Transverse colon (tissue), 4 donors: ENCODE results near the gene PCBD1. TPM values are rescaled to one million over a fixed set of nuclear protein-coding genes. Genes with fewer than 3 reads are reported as not detected.
A peak's percentile ranks its signal among the peaks of the same experiment; 100 is the strongest.

ENCODE experiments used
- DNase-seq: peaks from one replicate; pipeline ENCODE4 v3.0.0-alpha.2; 2019
- H3K27ac ChIP-seq, 4 donors: fragments of 200-600 bp; sonication (generic); 2 replicates each; pipeline ENCODE4 v1.5.1; 2016 to 2018; ENCODE audit warnings: inconsistent platforms in 4 of 4
- H3K27me3 ChIP-seq: fragments of 200-600 bp; sonication (generic); 2 replicates; pipeline ENCODE4 v1.5.1; 2017; ENCODE audit warnings: inconsistent platforms
- H3K36me3 ChIP-seq, 4 donors: fragments of 200-600 bp; sonication (generic); 2 replicates each; pipeline ENCODE4 v1.5.1; 2017 to 2019; ENCODE audit warnings: inconsistent platforms in 4 of 4
- H3K4me1 ChIP-seq, 4 donors: fragments of 200-600 bp; sonication (generic); 2 replicates each; pipeline ENCODE4 v1.5.1; 2017 to 2020; ENCODE audit warnings: inconsistent platforms in 4 of 4
- H3K4me3 ChIP-seq, 4 donors: fragments of 200-600 bp; sonication (generic); 1 replicate in 1 of 4; 2 replicates in 3 of 4; pipeline versions ENCODE4 v1.5.1 to v1.6.1; 2017 to 2019; ENCODE audit warnings: inconsistent platforms in 4 of 4
- H3K9me3 ChIP-seq, 2 donors: fragments of 200-600 bp; sonication (generic); 2 replicates each; pipeline ENCODE4 v1.5.1; 2017 to 2019; ENCODE audit warnings: inconsistent platforms in 2 of 2
- CTCF ChIP-seq, 5 experiments: fragments of 200-600 bp in 3 of 5; fragments of 450-650 bp in 2 of 5; sonication (generic) in 3 of 5; IDR thresholded peaks; 1 replicate in 2 of 5; 2 replicates in 3 of 5; pipeline ENCODE4 v1.5.1; 2016 to 2017; ENCODE audit warnings: antibody characterized with exemption in 5 of 5, inconsistent platforms in 3 of 5, mild to moderate bottlenecking in 2 of 5, moderate library complexity in 1 of 5
- EP300 ChIP-seq: sonication (generic); formaldehyde crosslinking; IDR thresholded peaks from one replicate; pipeline ENCODE4 v1.6.1; 2017; ENCODE audit warnings: antibody characterized with exemption, low read depth
- POLR2A ChIP-seq: fragments of 450-650 bp; IDR thresholded peaks from one replicate; pipeline ENCODE4 v1.6.1; 2016; ENCODE audit warnings: antibody characterized with exemption, mild to moderate bottlenecking, moderate library complexity
- POLR2AphosphoS5 ChIP-seq, 3 donors: sonication (generic); formaldehyde crosslinking; IDR thresholded peaks; one replicate each; pipeline ENCODE4 v1.6.1; 2016; ENCODE audit warnings: antibody characterized with exemption in 3 of 3
- WGBS, 2 donors: methylation state at CpG; one replicate each; pipeline ENCODE4 v1.1.5; 2018; ENCODE audit warnings: low coverage in 1 of 2; 5-methylcytosine and 5-hydroxymethylcytosine counted together
- in situ Hi-C, 4 donors: fragments of 200-750 bp; cut with MboI; loops; one replicate each; pipeline versions ENCODE4 v1.15.0 to v1.15.1; 2017; ENCODE audit warnings: low sequenced_read_pairs in 3 of 4, low pct_ligation_motif_present in 1 of 4, low pct_unique_long_range_greater_than_20kb in 1 of 4
- intact Hi-C: fragments of 100-400 bp; cut with DNase I; formaldehyde crosslinking; loops from one replicate; pipeline ENCODE4 v1.15.1; 2023; ENCODE audit warnings: low total_unique reads
- total RNA-seq, 4 donors: library from RNA; depleted of rRNA; stranded (reverse); fragments of >200 nt; gene quantifications; one replicate each; pipeline ENCODE4 v1.1.0, GENCODE V29; 2016

Gene PCBD1
- total RNA-seq, 4 donors from 2014 or later, result 21.7 to 69.6 (median 44.8) TPM

GRCh38 chr10:70843333-70843732 is 45.0 kb downstream of the PCBD1 start:
- Histone ChIP-seq H3K4me3 (no peak overlapping the region), H3K27ac (peak overlapping the region; percentile 38 to 67 (median 48)), H3K9me3 (no peaks in the 10 kb centered on the region), H3K27me3 (no peaks in the 10 kb centered on the region), H3K36me3 (no peaks in the 10 kb centered on the region), H3K4me1 (peaks cover 10 to 47% (median 37%) of the 10 kb centered on the region in 4 donors)
- in situ Hi-C loops (no loop called here), intact Hi-C loops (no loop called here)
- DNase-seq, result no peak
- no peak for TF ChIP-seq EP300
- no peak for TF ChIP-seq POLR2AphosphoS5 (IDR thresholded peaks at IDR 0.05)
- no peak for TF ChIP-seq POLR2A
- 31 to 63% methylated on average over 2 of the region's 2 CpGs for WGBS, 2 donors

- TF ChIP-seq CTCF (IDR thresholded peaks at IDR 0.05), result no peak
- no peak for TF ChIP-seq POLR2AphosphoS5 (IDR thresholded peaks at IDR 0.05)
- no peak for TF ChIP-seq EP300
- TF ChIP-seq POLR2A, result no peak
- intact Hi-C loops, result no loop called here
- H3K27me3 ChIP-seq, result no peaks in the 10 kb centered on the region
- in situ Hi-C loops, result no loop called here
- no peak overlapping the region for H3K27ac ChIP-seq
- DNase-seq, result no peak
- no peak overlapping the region for H3K4me3 ChIP-seq
- no peaks in the 10 kb centered on the region for H3K9me3 ChIP-seq
- no peaks in the 10 kb centered on the region for H3K36me3 ChIP-seq
- peaks cover 10 to 32% (median 26%) of the 10 kb centered on the region in 4 donors for H3K4me1 ChIP-seq
- 72 to 84% methylated on average over 2 of the region's 2 CpGs for WGBS, 2 donors
Measured at GRCh38 chr10:70840836-70841235, 47.5 kb downstream of the PCBD1 start.

- no peaks in the 10 kb centered on the region for H3K9me3 ChIP-seq
- intact Hi-C loops, result no loop called here
- no peak overlapping the region for H3K27ac ChIP-seq
- no peak overlapping the region for H3K4me3 ChIP-seq
- peaks cover 0 to 12% (median 4%) of the 10 kb centered on the region in 4 donors for H3K4me1 ChIP-seq
- H3K27me3 ChIP-seq, result no peaks in the 10 kb centered on the region
- in situ Hi-C loops, result no loop called here
- no peaks in the 10 kb centered on the region for H3K36me3 ChIP-seq
- TF ChIP-seq EP300 (no peak), POLR2AphosphoS5 (IDR thresholded peaks at IDR 0.05) (no peak), CTCF (IDR thresholded peaks at IDR 0.05) (no peak), POLR2A (no peak)
- 82 to 96% methylated on average over 4 of the region's 4 CpGs for WGBS, 2 donors
- no peak for DNase-seq
Measured at GRCh38 chr10:70838270-70838805, 50.0 kb downstream of the PCBD1 start.

- WGBS, 2 donors, result 88 to 96% methylated on average over 1 to 3 of the region's 3 CpGs
- in situ Hi-C loops (no loop called here), intact Hi-C loops (no loop called here)
- no peak for TF ChIP-seq CTCF (IDR thresholded peaks at IDR 0.05)
- H3K36me3 ChIP-seq, result no peaks in the 10 kb centered on the region
- DNase-seq, result no peak
- H3K9me3 ChIP-seq, result no peaks in the 10 kb centered on the region
- no peaks in the 10 kb centered on the region for H3K27me3 ChIP-seq
- H3K27ac ChIP-seq, result no peak overlapping the region
- peaks cover 0 to 12% (median 3%) of the 10 kb centered on the region in 4 donors for H3K4me1 ChIP-seq
- no peak overlapping the region for H3K4me3 ChIP-seq
Measured at GRCh38 chr10:70837660-70838059, 50.7 kb downstream of the PCBD1 start.

GRCh38 chr10:70836319-70836718 is 52.0 kb downstream of the PCBD1 start:
- in situ Hi-C loops, result no loop called here
- 80 to 85% methylated on average over 2 of the region's 2 CpGs for WGBS, 2 donors

More at GRCh38 chr10:70836319-70836718, 52.0 kb downstream of the PCBD1 start:
- intact Hi-C loops, result no loop called here
- peaks cover 0 to 23% (median 13%) of the 10 kb centered on the region in 4 donors for H3K4me1 ChIP-seq
- H3K9me3 ChIP-seq, result no peaks in the 10 kb centered on the region
- H3K36me3 ChIP-seq, result no peaks in the 10 kb centered on the region
- DNase-seq, result no peak
- H3K27ac ChIP-seq, result no peak overlapping the region
- H3K4me3 ChIP-seq, result no peak overlapping the region
- no peaks in the 10 kb centered on the region for H3K27me3 ChIP-seq
- no peak for TF ChIP-seq CTCF (IDR thresholded peaks at IDR 0.05)
- TF ChIP-seq EP300, result no peak
- TF ChIP-seq POLR2A, result no peak
- TF ChIP-seq POLR2AphosphoS5 (IDR thresholded peaks at IDR 0.05), result no peak
